Stimulated activated CD4-positive, alpha-beta T cell treated with anti-CD3 and anti-CD28 coated beads, TNF-alpha, amount 100 ng/mL, for 4 hours (primary cell): ENCODE data around the gene ANKRD40CL.

Source experiments
- DNase-seq, 3 experiments: peaks; one replicate each; pipeline ENCODE4 v3.0.0-alpha.2; 2020; ENCODE audit warnings: low read depth in 3 of 3

Gene ANKRD40CL

GRCh38 chr17:50715471-50715870, 51.8 kb downstream of the ANKRD40CL start:
- DNase-seq = no peak

DNA sequence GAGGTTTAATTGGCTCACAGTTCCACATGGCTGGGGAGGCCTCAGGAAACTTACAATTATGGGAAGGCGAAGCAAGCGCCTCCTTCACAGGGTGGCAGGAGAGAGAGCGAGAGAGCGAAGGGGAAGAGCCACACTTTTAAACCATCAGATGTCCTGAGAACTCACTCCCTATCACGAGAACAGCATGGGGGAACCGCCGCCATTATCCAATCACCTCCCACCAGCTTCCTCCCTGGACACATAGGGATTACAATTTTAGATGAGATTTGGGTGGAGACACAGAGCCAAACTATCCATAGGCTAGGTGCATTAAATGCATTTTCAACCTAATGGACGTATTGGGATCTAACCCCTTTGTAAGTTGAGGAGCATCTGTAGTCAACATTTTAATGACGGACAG, 54.7 kb downstream of the ANKRD40CL start:
- DNase-seq = no peak
